Stomach smooth muscle (tissue), 2 donors: ENCODE data around the gene MCHR1.
"Not testable (repeated sequence)": the region's sequence is repeated elsewhere in the genome, so short reads cannot be mapped to it uniquely, and the experiment has no call there.

Experiments used
- H3K27ac ChIP-seq: one replicate; pipeline ENCODE4 v1.7.0; 2013; ENCODE audit warnings: mild to moderate bottlenecking, low read length, inconsistent platforms
- H3K27me3 ChIP-seq, 2 donors: one replicate each; pipeline ENCODE4 v1.7.0; 2013; ENCODE audit warnings: low read length in 2 of 2; ENCODE audit not compliant: insufficient read depth in 2 of 2, control insufficient read depth in 1 of 2
- H3K36me3 ChIP-seq, 2 donors: one replicate each; pipeline ENCODE4 v1.7.0; 2013; ENCODE audit warnings: low read length in 2 of 2; ENCODE audit not compliant: control insufficient read depth in 2 of 2, insufficient read depth in 2 of 2
- H3K4me1 ChIP-seq: one replicate; pipeline ENCODE4 v1.7.0; 2013; ENCODE audit warnings: low read length; ENCODE audit not compliant: control insufficient read depth, insufficient read depth
- H3K4me3 ChIP-seq, 2 donors: one replicate each; pipeline ENCODE4 v1.7.0; 2013; ENCODE audit warnings: low read length in 2 of 2
- H3K9ac ChIP-seq, 2 donors: one replicate each; pipeline ENCODE4 v1.7.0; 2013; ENCODE audit warnings: low read length in 2 of 2, mild to moderate bottlenecking in 1 of 2
- H3K9me3 ChIP-seq, 2 donors: one replicate each; pipeline ENCODE4 v1.7.0; 2013; ENCODE audit warnings: low read length in 2 of 2; ENCODE audit not compliant: control insufficient read depth in 2 of 2
- donor health status: healthy.
- donor health status: Pancreatic carcinoma.

MCHR1 gene

GRCh38 chr22:40716116-40716515, 36.8 kb downstream of the MCHR1 start:
- Histone ChIP-seq H3K4me1 (peaks cover 7% of the 10 kb centered on the region), H3K9ac (no peak overlapping the region), H3K9me3 (no peaks in the 10 kb centered on the region), H3K36me3 (no peaks in the 10 kb centered on the region), H3K27me3 (peaks cover 0 to 2% of the 10 kb centered on the region in 2 donors), H3K4me3 (no peak overlapping the region), H3K27ac (no peak overlapping the region)

GRCh38 chr22:40717657-40718056, 38.4 kb downstream of the MCHR1 start:
- H3K36me3 ChIP-seq, H3K9me3 ChIP-seq, H3K27me3 ChIP-seq, H3K9ac ChIP-seq, H3K4me1 ChIP-seq, H3K4me3 ChIP-seq, H3K27ac ChIP-seq: not testable (repeated sequence)

GRCh38 chr22:40718250-40719204, 39.2 kb downstream of the MCHR1 start:
- Histone ChIP-seq H3K9me3 (no peaks in the 10 kb centered on the region), H3K36me3 (no peaks in the 10 kb centered on the region), H3K27ac (no peak overlapping the region), H3K9ac (no peak overlapping the region), H3K4me1 (peaks cover 7% of the 10 kb centered on the region), H3K27me3 (peaks cover 0 to 2% of the 10 kb centered on the region in 2 donors), H3K4me3 (no peak overlapping the region)

GRCh38 chr22:40719599-40719998, 40.3 kb downstream of the MCHR1 start:
- Histone ChIP-seq H3K27ac (no peak overlapping the region), H3K36me3 (no peaks in the 10 kb centered on the region), H3K4me3 (no peak overlapping the region), H3K9me3 (no peaks in the 10 kb centered on the region), H3K27me3 (no peaks in the 10 kb centered on the region), H3K4me1 (peaks cover 7% of the 10 kb centered on the region), H3K9ac (no peak overlapping the region)

- H3K36me3 ChIP-seq, H3K4me3 ChIP-seq, H3K9me3 ChIP-seq, H3K27ac ChIP-seq, H3K4me1 ChIP-seq, H3K9ac ChIP-seq, H3K27me3 ChIP-seq: not testable (repeated sequence)
Observed at GRCh38 chr22:40720156-40720537, 40.9 kb downstream of the MCHR1 start.

- H3K9me3 ChIP-seq: no peaks in the 10 kb centered on the region
- H3K4me3 ChIP-seq: no peak overlapping the region
- H3K9ac ChIP-seq: no peak overlapping the region
- peaks cover 7% of the 10 kb centered on the region for H3K4me1 ChIP-seq
- no peaks in the 10 kb centered on the region for H3K36me3 ChIP-seq
- no peaks in the 10 kb centered on the region for H3K27me3 ChIP-seq
- no peak overlapping the region for H3K27ac ChIP-seq
Observed at GRCh38 chr22:40720538-40721256, 41.4 kb downstream of the MCHR1 start.

GRCh38 chr22:40721266-40721665, 42.0 kb downstream of the MCHR1 start:
- no peaks in the 10 kb centered on the region for H3K36me3 ChIP-seq
- H3K9ac ChIP-seq: no peak overlapping the region
- H3K9me3 ChIP-seq: no peaks in the 10 kb centered on the region
- no peak overlapping the region for H3K4me3 ChIP-seq
- no peaks in the 10 kb centered on the region for H3K27me3 ChIP-seq
- peaks cover 7% of the 10 kb centered on the region for H3K4me1 ChIP-seq
- H3K27ac ChIP-seq: no peak overlapping the region

- H3K9ac ChIP-seq: no peak overlapping the region
- H3K36me3 ChIP-seq: no peaks in the 10 kb centered on the region
- no peak overlapping the region for H3K4me3 ChIP-seq
- no peaks in the 10 kb centered on the region for H3K9me3 ChIP-seq
- H3K27ac ChIP-seq: no peak overlapping the region
- H3K4me1 ChIP-seq: peaks cover 7% of the 10 kb centered on the region
- no peaks in the 10 kb centered on the region for H3K27me3 ChIP-seq
Observed at GRCh38 chr22:40723396-40723933, 44.2 kb downstream of the MCHR1 start.

- Histone ChIP-seq H3K9ac (no peak overlapping the region), H3K4me3 (no peak overlapping the region), H3K36me3 (no peaks in the 10 kb centered on the region), H3K4me1 (no peaks in the 10 kb centered on the region), H3K27me3 (no peaks in the 10 kb centered on the region), H3K27ac (no peak overlapping the region), H3K9me3 (no peaks in the 10 kb centered on the region)
Observed at GRCh38 chr22:40726514-40726913, 47.2 kb downstream of the MCHR1 start.

GRCh38 chr22:40727070-40727963, 48.0 kb downstream of the MCHR1 start:
- H3K9ac ChIP-seq: no peak overlapping the region
- no peaks in the 10 kb centered on the region for H3K4me1 ChIP-seq
- no peaks in the 10 kb centered on the region for H3K36me3 ChIP-seq
- no peak overlapping the region for H3K27ac ChIP-seq
- H3K27me3 ChIP-seq: no peaks in the 10 kb centered on the region
- no peak overlapping the region for H3K4me3 ChIP-seq
- H3K9me3 ChIP-seq: no peaks in the 10 kb centered on the region
